ENCODE data around the gene SLC38A6. TPM values are rescaled to one million over a fixed set of nuclear protein-coding genes. Genes with fewer than 3 reads are reported as not detected.
A peak's percentile ranks its signal among the peaks of the same experiment; 100 is the strongest.

The SLC38A6 gene
- total and polyA plus RNA-seq, 2 of the 13 experiments (the other 11 are each of a cell fraction or from before 2014, with no cell fraction given) = 6.9 to 22.1 TPM

- Histone ChIP-seq H3K4me1 (ENCODE audit: insufficient read depth, low read length) (peaks cover 6% of the 10 kb centered on the region; the same call in 1 of the 2 replicates), H3K4me2 (ENCODE audit: low read depth, low read length) (no peak overlapping the region), H3K36me3 (replicated peaks in 1 of 2; ENCODE audit: control insufficient read depth in 1 of 2, insufficient read depth in 2 of 2, low read length in 2 of 2) (no peaks in the 10 kb centered on the region), H3K9me3 (ENCODE audit: low read length) (no peaks in the 10 kb centered on the region), H2AFZ (ENCODE audit: low read length) (no peak overlapping the region), H3K27ac (ENCODE audit: extremely low read length, insufficient read depth, low read length) (no peak overlapping the region), H3K4me3 (replicated peaks in 1 of 3; ENCODE audit: insufficient read depth in 1 of 3, low read depth in 2 of 3, low read length in 3 of 3) (no peak overlapping the region), H3K79me2 (ENCODE audit: insufficient read depth, low read length) (no peaks in the 10 kb centered on the region), H4K20me1 (ENCODE audit: insufficient read depth, low read length) (no peaks in the 10 kb centered on the region), H3K27me3 (ENCODE audit: control insufficient read depth in 1 of 2, insufficient read depth in 2 of 2, low read length in 2 of 2) (no peaks in the 10 kb centered on the region), H3K9ac (ENCODE audit: insufficient read depth, low read depth, low read length) (no peak overlapping the region)
- ChIA-PET POLR2A (no interaction called here), CTCF (ENCODE audit: low intra/inter-chr PET ratio, low total read pairs) (no interaction called here)
- BruUV-seq (replicated peaks) = no TSS peak
- TF ChIP-seq ZNF264 (CRISPR knock-in tag; IDR thresholded peaks at IDR 0.05) (no peak), HNF4A (CRISPR knock-in tag; IDR thresholded peaks at IDR 0.05) (0 out of 2 replicates have a peak, but pooled peaks have one; percentile 5)
- FAIRE-seq = no peak
- 87% methylated on average over 8 of the region's 8 CpGs for WGBS (ENCODE audit: low lambda C conversion rate)
- DNase-seq (ENCODE audit: low spot score) = no peak
- intact Hi-C loops (cut with micrococcal nuclease; ENCODE audit: unreplicated experiment) (no loop called here), in situ Hi-C loops (cut with HindIII; ENCODE audit: extremely low pct_ligation_motif_present, low pct_unique_long_range_greater_than_20kb) (no loop called here)
- ATAC-seq = no peak
These were observed 47.0 kb upstream of the SLC38A6 start for GRCh38 chr14:60933920-60934655.

DNA sequence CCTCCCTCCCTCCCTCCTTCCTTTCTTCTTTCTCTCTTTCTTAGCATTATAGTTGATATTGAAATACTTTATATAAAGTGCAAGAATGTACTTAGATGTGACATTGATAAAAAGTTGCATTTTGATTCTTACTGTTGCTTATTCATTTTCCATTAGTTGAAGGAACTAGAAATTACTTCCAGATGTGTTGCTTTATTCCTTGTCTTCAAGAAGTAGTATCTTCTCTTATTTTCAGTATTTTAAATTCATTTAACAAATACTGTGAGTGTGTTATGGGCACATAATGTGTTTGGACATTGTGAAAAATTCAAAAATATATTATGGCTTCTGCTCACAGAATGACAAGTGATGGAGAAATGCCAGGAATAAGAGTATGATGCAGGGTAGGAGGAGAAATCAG, 45.7 kb upstream of the SLC38A6 start:
- Histone ChIP-seq H3K36me3 (replicated peaks in 1 of 2; ENCODE audit: control insufficient read depth in 1 of 2, insufficient read depth in 2 of 2, low read length in 2 of 2) (no peaks in the 10 kb centered on the region), H4K20me1 (ENCODE audit: insufficient read depth, low read length) (no peaks in the 10 kb centered on the region), H3K79me2 (ENCODE audit: insufficient read depth, low read length) (no peaks in the 10 kb centered on the region), H2AFZ (ENCODE audit: low read length) (no peak overlapping the region), H3K9ac (ENCODE audit: insufficient read depth, low read depth, low read length) (no peak overlapping the region), H3K27me3 (ENCODE audit: control insufficient read depth in 1 of 2, insufficient read depth in 2 of 2, low read length in 2 of 2) (no peaks in the 10 kb centered on the region), H3K27ac (ENCODE audit: extremely low read length, insufficient read depth, low read length) (no peak overlapping the region), H3K4me3 (replicated peaks in 1 of 3; ENCODE audit: insufficient read depth in 1 of 3, low read depth in 2 of 3, low read length in 3 of 3) (no peak overlapping the region), H3K4me2 (ENCODE audit: low read depth, low read length) (no peak overlapping the region), H3K4me1 (ENCODE audit: insufficient read depth, low read length) (peaks cover 6% of the 10 kb centered on the region; the same call in 1 of the 2 replicates), H3K9me3 (ENCODE audit: low read length) (no peaks in the 10 kb centered on the region)
- intact Hi-C loops (cut with micrococcal nuclease; ENCODE audit: unreplicated experiment) = no loop called here
- DNase-seq (ENCODE audit: low spot score) = no peak
- in situ Hi-C loops (cut with HindIII; ENCODE audit: extremely low pct_ligation_motif_present, low pct_unique_long_range_greater_than_20kb) = no loop called here
- CTCF ChIA-PET (ENCODE audit: low intra/inter-chr PET ratio, low total read pairs) = no interaction called here
- TF ChIP-seq ZNF232 (CRISPR knock-in tag; IDR thresholded peaks at IDR 0.05; ENCODE audit: borderline replicate concordance) (no peak), ZNF282 (IDR thresholded peaks at IDR 0.05; ENCODE audit: partially characterized antibody) (no peak), YEATS2 (CRISPR knock-in tag; IDR thresholded peaks at IDR 0.05; ENCODE audit: borderline replicate concordance) (no peak)
- no peak for ATAC-seq
- POLR2A ChIA-PET = no interaction called here
- no peak for FAIRE-seq
- no TSS peak for BruUV-seq (replicated peaks)

All from HepG2 (cell line).